ENCODE results near the gene OR2M5.

The OR2M5 gene

DNA sequence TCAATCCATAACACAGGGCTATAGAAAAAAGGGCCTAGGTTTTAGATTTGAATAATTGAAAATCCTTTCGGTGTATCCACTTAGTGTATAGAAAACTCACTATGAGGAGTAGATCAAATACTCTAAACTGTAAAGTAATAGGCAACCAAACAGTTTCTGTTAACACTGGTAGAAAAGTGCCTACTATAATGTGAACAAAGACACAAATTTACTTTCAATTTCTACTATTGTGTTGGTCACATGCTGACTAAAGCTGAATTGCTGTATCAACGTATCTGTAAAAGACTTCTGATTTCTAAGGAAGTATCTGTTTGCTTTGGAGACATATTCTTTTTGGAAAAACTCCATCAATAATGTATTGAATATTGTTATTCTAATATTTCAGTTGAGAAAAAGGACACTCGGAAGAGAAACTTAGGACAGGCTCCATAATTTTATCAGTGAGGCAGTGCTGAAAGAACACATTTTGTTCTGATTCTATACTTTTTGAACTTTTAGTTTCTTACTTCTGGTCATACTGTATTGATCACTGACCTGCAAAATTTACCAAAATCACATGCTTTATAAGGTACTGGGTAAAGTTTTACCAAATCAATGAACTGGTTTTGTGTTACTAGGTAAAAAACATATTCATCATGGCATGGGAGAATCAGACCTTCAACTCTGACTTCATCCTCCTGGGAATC, at the start of gene OR2M5:
OR2M5 (plus strand) TSS at position 636 of the 686 bp plus-strand sequence; CDS start at position 636, 0 bp downstream.
- DNase-seq (ENCODE audit: low spot score) = no peak

DNA sequence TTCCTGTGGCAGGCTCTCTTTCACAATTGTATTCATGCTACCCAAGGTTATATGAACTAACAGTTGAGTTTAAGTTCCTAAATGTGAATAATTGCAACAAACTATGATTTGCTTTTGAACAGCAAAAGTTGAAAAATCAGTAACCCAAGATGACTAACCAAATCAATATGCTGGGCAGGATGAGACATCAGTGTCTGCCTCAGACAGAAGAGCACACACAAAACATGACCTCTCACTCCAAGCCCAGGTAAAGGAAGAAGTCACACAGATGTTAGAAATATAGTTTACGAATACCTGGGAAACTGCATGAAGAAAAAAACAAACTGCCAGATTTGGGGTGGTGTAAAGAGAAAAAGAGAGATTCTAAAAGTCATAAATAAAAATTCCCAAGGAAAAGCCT, 46.4 kb upstream of the OR2M5 start:
- no peak for DNase-seq (ENCODE audit: low spot score)

GRCh38 chr1:248102847-248103246, 42.1 kb upstream of the OR2M5 start:
- no peak for DNase-seq (ENCODE audit: low spot score)

DNA sequence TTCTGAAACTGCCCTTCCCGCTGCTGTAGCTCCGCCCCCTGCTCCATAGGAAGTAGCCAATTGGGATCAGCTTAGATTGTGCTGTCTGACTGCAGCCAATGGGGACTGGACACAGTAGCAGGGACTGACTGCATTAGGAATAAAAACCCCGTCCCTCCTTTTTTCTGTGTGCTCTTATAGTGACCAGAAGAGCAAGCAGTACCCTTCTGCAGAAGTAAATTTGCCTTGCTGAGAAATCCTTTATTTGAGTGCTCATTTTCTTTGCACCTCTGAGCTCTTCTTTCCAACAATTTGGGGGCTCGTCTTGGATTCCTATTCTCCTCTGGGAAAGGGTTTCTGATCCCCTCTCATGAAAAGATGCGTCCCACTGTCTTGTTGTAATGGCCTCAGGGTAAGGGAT, 33.8 kb upstream of the OR2M5 start:
- DNase-seq (ENCODE audit: low spot score) = no peak

- no peak for DNase-seq (ENCODE audit: low spot score)
These were observed 30.1 kb upstream of the OR2M5 start for GRCh38 chr1:248114890-248115289.

GRCh38 chr1:248127653-248128052, 17.3 kb upstream of the OR2M5 start:
- no peak for DNase-seq (ENCODE audit: low spot score)

DNA sequence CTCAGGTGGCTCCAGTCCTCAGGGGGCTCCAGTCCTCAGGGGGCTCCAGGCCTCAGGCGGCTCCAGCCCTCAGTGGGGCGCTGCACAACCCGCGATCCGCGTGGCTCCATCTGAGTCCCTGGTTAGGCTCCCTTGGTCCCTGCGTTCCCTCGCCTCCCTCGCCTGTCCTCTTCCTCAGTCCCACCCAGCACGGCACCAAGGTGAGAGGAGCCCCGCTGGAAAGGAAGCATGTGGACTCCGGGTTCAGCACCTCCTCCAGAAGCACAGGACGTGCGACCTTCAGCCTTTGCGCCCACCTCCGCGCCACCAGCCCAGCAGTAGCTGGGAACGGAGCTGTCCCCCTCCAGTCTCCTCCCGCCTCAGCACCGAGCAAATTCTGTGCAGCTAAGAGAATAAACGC, 8.1 kb upstream of the OR2M5 start:
- no peak for DNase-seq (ENCODE audit: low spot score)

DNA sequence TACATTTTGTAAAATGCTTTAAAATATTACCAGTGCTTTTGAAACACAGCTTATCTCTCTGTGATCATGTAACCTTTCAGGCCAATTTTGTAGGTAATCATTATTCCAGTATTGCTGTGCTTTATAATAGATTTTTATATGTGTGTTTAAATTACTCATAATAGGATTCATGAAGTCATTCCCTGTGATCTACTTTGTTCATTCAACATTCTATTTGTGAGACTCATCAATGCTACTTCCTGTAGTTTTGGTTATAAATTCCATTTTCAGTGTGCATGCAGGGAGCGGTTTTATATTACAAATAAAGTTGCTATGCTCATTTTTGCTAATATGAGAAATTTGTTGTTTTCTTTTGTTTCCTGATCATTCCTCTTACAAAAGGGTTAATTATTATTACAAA, 4.1 kb upstream of the OR2M5 start:
- DNase-seq (ENCODE audit: low spot score) = no peak

GRCh38 chr1:248143311-248143710, 1.6 kb upstream of the OR2M5 start:
- DNase-seq (ENCODE audit: low spot score) = no peak

GRCh38 chr1:248152056-248152827, 7.3 kb downstream of the OR2M5 start:
- no peak for DNase-seq (ENCODE audit: low spot score)

- DNase-seq (ENCODE audit: low spot score) = no peak
These were observed 11.0 kb downstream of the OR2M5 start for GRCh38 chr1:248155927-248156326.

DNA sequence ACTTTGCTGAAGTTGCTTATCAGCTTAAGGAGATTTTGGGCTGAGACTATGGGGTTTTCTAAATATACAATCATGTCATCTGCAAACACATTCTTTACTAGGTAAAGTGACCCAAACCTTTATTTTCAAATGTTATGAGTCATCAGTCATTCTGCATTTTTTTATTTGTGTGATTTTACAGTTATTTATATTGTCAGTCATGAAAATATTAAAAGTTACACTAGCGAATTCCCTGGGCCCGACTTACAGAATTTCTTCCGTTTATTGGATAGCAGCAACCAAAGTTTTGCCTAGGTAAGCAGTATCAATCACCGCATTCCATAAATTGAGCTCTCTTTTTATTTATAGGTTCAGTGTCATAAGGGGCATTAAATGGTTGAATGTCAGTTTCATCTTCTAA, 13.8 kb downstream of the OR2M5 start:
- no peak for DNase-seq (ENCODE audit: low spot score)

DNA sequence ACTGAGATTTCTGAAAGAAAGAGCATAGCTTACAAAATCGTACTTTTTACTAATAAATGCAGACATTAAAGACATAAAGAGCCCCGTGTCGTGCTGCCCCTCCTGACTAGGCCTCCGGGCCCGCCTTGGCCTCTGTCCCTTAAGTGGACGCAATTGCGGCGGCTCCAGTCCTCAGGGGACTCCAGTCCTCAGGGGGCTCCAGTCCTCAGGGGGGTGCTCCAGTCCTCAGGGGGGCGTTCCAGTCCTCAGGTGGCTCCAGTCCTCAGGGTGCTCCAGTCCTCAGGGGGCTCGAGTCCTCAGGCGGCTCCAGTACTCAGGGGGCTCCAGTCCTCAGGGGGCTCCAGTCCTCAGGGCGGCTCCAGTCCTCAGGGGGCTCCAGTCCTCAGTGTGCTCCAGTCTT, 19.1 kb downstream of the OR2M5 start:
- no peak for DNase-seq (ENCODE audit: low spot score)

DNA sequence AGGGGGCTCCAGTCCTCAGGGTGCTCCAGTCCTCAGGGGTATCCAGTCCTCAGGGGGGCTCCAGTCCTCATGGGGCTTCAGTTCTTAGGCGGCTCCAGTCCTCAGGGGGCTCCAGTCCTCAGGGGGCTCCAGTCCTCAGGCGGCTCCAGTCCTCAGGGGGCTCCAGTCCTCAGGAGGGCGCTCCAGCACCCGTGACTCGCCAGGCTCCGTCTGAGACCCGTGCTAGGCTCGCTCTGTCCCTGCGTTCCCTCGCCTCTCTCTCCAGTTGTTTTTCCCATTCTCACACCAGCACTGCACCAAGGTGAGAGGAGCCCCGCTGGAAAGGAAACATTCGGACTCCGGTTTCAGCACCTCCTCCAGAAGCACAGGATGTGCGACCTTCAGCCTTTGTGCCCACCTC, 20.2 kb downstream of the OR2M5 start:
- DNase-seq (ENCODE audit: low spot score) = no peak

GRCh38 chr1:248174521-248174920, 29.6 kb downstream of the OR2M5 start, which contains the start of gene OR2M2:
TSS of gene OR2M2 (plus strand) at chr1:248174821. CDS start at chr1:248179986, 5,165 bp downstream.
- DNase-seq (ENCODE audit: low spot score) = no peak

GRCh38 chr1:248183996-248184395, 39.0 kb downstream of the OR2M5 start:
- no peak for DNase-seq (ENCODE audit: low spot score)

- no peak for DNase-seq (ENCODE audit: low spot score)
These were observed 42.4 kb downstream of the OR2M5 start for GRCh38 chr1:248187363-248187762.

DNA sequence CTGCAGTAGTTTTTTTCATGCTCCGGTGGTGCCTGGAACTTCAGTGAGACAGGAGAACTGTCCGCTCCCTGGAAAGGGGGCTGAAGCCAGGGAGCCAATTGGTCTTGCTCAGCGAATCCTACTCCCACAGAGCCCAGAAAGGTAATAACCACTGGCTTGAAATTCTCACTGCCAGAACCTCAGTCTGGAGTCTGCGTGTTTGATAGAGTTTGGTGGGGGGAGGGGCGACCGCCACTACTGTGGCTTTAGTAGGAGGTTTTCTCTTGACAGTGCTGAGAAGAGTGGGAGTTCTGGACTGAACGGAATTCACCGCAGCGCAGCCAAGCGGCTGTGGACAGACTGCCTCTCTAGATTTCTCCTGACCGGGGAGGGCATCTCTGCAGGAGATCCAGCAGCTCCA, 44.1 kb downstream of the OR2M5 start:
- no peak for DNase-seq (ENCODE audit: low spot score)

GRCh38 chr1:248194117-248194516, 49.2 kb downstream of the OR2M5 start:
- DNase-seq (ENCODE audit: low spot score) = no peak

Measured in pons (tissue), 1 donor.